Fibroblast of skin of left quadriceps (primary cell): ENCODE results near the gene MYO18B.

ENCODE experiments used
- DNase-seq, 2 experiments: peaks; one replicate each; pipeline ENCODE4 v3.0.0-alpha.2; 2013; ENCODE audit warnings: low read depth in 2 of 2

MYO18B gene

GRCh38 chr22:25748140-25748539 lies 6.2 kb downstream of the MYO18B start:
- DNase-seq, result no peak

- no peak for DNase-seq
Measured at GRCh38 chr22:25748704-25749103, 6.7 kb downstream of the MYO18B start.

GRCh38 chr22:25749420-25750169 lies 7.6 kb downstream of the MYO18B start:
- no peak for DNase-seq

- no peak for DNase-seq
Measured at GRCh38 chr22:25750569-25751173, 8.7 kb downstream of the MYO18B start.

- no peak for DNase-seq
Measured at GRCh38 chr22:25751174-25751581, 9.2 kb downstream of the MYO18B start.

GRCh38 chr22:25752615-25753214 lies 10.7 kb downstream of the MYO18B start:
- DNase-seq, result no peak

GRCh38 chr22:25753252-25753651 lies 11.3 kb downstream of the MYO18B start:
- no peak for DNase-seq

GRCh38 chr22:25754527-25755202 lies 12.7 kb downstream of the MYO18B start:
- peak in 1 of 2 experiments; percentile 16 for DNase-seq

- DNase-seq, result no peak
Measured at GRCh38 chr22:25757686-25758085, 15.7 kb downstream of the MYO18B start.

- DNase-seq, result no peak
Measured at GRCh38 chr22:25758316-25758715, 16.3 kb downstream of the MYO18B start.

- DNase-seq, result peak; percentile 48
Measured at GRCh38 chr22:25759825-25760231, 17.8 kb downstream of the MYO18B start.

- no peak for DNase-seq
Measured at GRCh38 chr22:25760294-25760693, 18.3 kb downstream of the MYO18B start.

GRCh38 chr22:25760848-25761595 lies 19.0 kb downstream of the MYO18B start:
- no peak for DNase-seq

GRCh38 chr22:25762147-25762546 lies 20.2 kb downstream of the MYO18B start:
- no peak for DNase-seq

GRCh38 chr22:25763239-25763777 lies 21.3 kb downstream of the MYO18B start:
- DNase-seq, result no peak

- DNase-seq, result no peak
Measured at GRCh38 chr22:25764270-25765015, 22.5 kb downstream of the MYO18B start.

- DNase-seq, result no peak
Measured at GRCh38 chr22:25765016-25765367, 23.0 kb downstream of the MYO18B start.

- no peak for DNase-seq
Measured at GRCh38 chr22:25765801-25766200, 23.8 kb downstream of the MYO18B start.

GRCh38 chr22:25766418-25766817 lies 24.4 kb downstream of the MYO18B start:
- no peak for DNase-seq

- no peak for DNase-seq
Measured at GRCh38 chr22:25770333-25770732, 28.3 kb downstream of the MYO18B start.

- DNase-seq, result no peak
Measured at GRCh38 chr22:25772288-25772687, 30.3 kb downstream of the MYO18B start.
